NB4 (cell line): ENCODE results near the gene NLRP10.

ENCODE experiments used
- CTCF ChIP-seq: IDR thresholded peaks from one replicate; pipeline ENCODE4 v1.5.1; 2012; ENCODE audit warnings: low read depth, low read length
- MYC ChIP-seq: IDR thresholded peaks from 2 replicates; pipeline ENCODE4 v1.6.1; 2011; ENCODE audit warnings: low read depth, low read length
- POLR2A ChIP-seq: IDR thresholded peaks from 2 replicates; pipeline ENCODE4 v1.6.1; 2011; ENCODE audit warnings: mild to moderate bottlenecking; ENCODE audit not compliant: insufficient read length; ENCODE audit errors: extremely low read depth
- TF ChIP-seq, protein P1 (sequence below): IDR thresholded peaks from 2 replicates; pipeline ENCODE4 v1.6.1; 2011; ENCODE audit warnings: low read depth, low read length

DNA sequence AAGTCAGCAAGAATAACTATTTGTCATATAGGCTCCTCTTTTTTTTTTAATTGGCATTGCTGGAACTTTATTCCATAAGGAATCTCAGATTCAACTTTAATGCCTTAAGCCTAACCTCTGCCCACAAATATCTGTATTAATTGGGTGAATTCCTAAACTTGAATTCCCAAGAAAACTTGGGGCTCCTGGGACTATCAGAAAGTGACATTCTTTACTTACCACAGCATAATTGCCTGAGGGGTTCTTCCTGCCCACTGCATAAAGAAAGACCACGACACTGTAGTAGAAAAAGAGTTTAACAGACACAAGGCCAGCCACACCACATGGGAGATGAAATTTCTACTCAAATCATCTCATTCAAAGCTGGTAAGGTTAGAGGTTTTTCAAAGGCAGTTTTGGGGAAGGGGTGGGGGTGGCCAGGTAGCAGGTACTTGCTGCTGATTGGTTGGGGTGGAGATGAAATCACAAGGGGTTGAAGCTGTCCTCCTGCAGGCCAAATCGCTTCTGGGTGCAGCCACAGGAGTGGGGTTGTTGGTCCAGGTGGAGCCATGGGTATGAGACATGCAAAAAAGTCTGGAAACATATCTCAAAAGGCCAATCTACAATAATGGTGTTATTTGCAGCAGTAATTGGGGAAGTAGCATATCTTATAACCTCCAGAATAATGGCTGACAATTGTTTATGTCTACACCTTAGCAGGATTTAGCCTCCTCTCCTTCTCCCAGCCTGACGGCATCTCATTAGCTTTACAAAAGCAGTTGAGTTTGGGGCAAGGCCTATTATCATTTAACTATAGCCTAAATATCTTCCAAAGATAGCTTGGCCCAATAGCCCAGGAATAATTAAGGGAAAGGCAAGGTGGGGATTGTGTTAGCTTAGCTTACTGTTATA is 4.8 kb upstream of the NLRP10 start:
- no peak for TF ChIP-seq CTCF
- TF ChIP-seq POLR2A: no peak
- TF ChIP-seq, protein P1, sequence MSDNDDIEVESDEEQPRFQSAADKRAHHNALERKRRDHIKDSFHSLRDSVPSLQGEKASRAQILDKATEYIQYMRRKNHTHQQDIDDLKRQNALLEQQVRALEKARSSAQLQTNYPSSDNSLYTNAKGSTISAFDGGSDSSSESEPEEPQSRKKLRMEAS: no peak
- no peak for TF ChIP-seq MYC
